Uterus (tissue), 4 donors: Measurements from ENCODE around the gene PAPSS2. TPM values are rescaled to one million over a fixed set of nuclear protein-coding genes. Genes with fewer than 3 reads are reported as not detected.
"Not testable (repeated sequence)": the region's sequence is repeated elsewhere in the genome, so short reads cannot be mapped to it uniquely, and the experiment has no call there.

Experiments used
- DNase-seq, 2 donors: peaks; one replicate each; pipeline ENCODE4 v3.0.0-alpha.2; 2019 to 2020
- H3K27ac ChIP-seq, 2 donors: fragments of 200-600 bp; sonication (generic); 1 replicate in 1 of 2; 2 replicates in 1 of 2; pipeline ENCODE4 v1.5.1; 2016 to 2018
- H3K27me3 ChIP-seq, 2 donors: fragments of 200-600 bp; sonication (generic); one replicate each; pipeline ENCODE4 v1.5.1; 2018 to 2019; ENCODE audit warnings: control low read depth in 1 of 2
- H3K36me3 ChIP-seq, 2 donors: fragments of 200-600 bp; sonication (generic); one replicate each; pipeline ENCODE4 v1.5.1; 2019; ENCODE audit warnings: control low read depth in 1 of 2
- H3K4me1 ChIP-seq, 2 donors: fragments of 200-600 bp; sonication (generic); one replicate each; pipeline ENCODE4 v1.5.1; 2018 to 2019; ENCODE audit warnings: control low read depth in 1 of 2
- H3K4me3 ChIP-seq, 2 donors: fragments of 200-600 bp; sonication (generic); 1 replicate in 1 of 2; 2 replicates in 1 of 2; pipeline ENCODE4 v1.5.1; 2018 to 2019; ENCODE audit warnings: mild to moderate bottlenecking in 1 of 2
- H3K9me3 ChIP-seq, 2 donors: fragments of 200-600 bp; sonication (generic); one replicate each; pipeline ENCODE4 v1.5.1; 2019; ENCODE audit warnings: control low read depth in 1 of 2
- CTCF ChIP-seq, 4 experiments: fragments of 200-600 bp in 2 of 4; fragments of 450-650 bp in 2 of 4; sonication (generic) in 2 of 4; IDR thresholded peaks; one replicate each; pipeline ENCODE4 v1.5.1; 2016 to 2019; ENCODE audit warnings: antibody characterized with exemption in 4 of 4, mild to moderate bottlenecking in 2 of 4, moderate library complexity in 1 of 4
- POLR2A ChIP-seq, 2 donors: fragments of 450-650 bp; IDR thresholded peaks; one replicate each; pipeline ENCODE4 v1.6.1; 2016; ENCODE audit warnings: antibody characterized with exemption in 2 of 2, mild to moderate bottlenecking in 1 of 2, moderate library complexity in 1 of 2
- intact Hi-C: fragments of 100-400 bp; cut with DNase I; formaldehyde crosslinking; loops from one replicate; pipeline ENCODE4 v1.15.1; 2023; ENCODE audit warnings: low total_unique reads
- total RNA-seq, 4 donors: library from RNA; depleted of rRNA in 3 of 4; stranded (reverse); fragments of >200 nt in 3 of 4; gene quantifications; one replicate each; pipeline versions ENCODE4 v1.1.0 to v1.2.4, GENCODE V29; 2014 to 2023
- donor health status: DM: yes; HTN: yes; CAD: no.

PAPSS2 gene
- total RNA-seq, 4 donors from 2014 or later: 16.2 to 30.2 (median 22.9) TPM

GRCh38 chr10:87734987-87735827 is 75.5 kb downstream of the PAPSS2 start:
- H3K27me3 ChIP-seq: no peaks in the 10 kb centered on the region
- no peak overlapping the region for H3K27ac ChIP-seq
- no peaks in the 10 kb centered on the region for H3K4me1 ChIP-seq
- DNase-seq: peak; percentile 19 to 34
- no peak overlapping the region for H3K4me3 ChIP-seq
- intact Hi-C loops: no loop called here
- TF ChIP-seq POLR2A (IDR thresholded peaks at IDR 0.05): no peak
- peak; percentile 67 to 80 (median 68) for TF ChIP-seq CTCF (IDR thresholded peaks at IDR 0.05)
- no peaks in the 10 kb centered on the region for H3K36me3 ChIP-seq
- H3K9me3 ChIP-seq: no peaks in the 10 kb centered on the region

GRCh38 chr10:87738253-87738652 is 78.6 kb downstream of the PAPSS2 start:
- H3K27ac ChIP-seq, H3K36me3 ChIP-seq, H3K4me3 ChIP-seq, H3K9me3 ChIP-seq, H3K27me3 ChIP-seq, DNase-seq, intact Hi-C loops, H3K4me1 ChIP-seq: not testable (repeated sequence)

- Histone ChIP-seq H3K4me1 (no peaks in the 10 kb centered on the region), H3K27me3 (no peaks in the 10 kb centered on the region), H3K36me3 (no peaks in the 10 kb centered on the region), H3K27ac (no peak overlapping the region), H3K9me3 (no peaks in the 10 kb centered on the region), H3K4me3 (no peak overlapping the region)
- DNase-seq: no peak
- TF ChIP-seq CTCF (IDR thresholded peaks at IDR 0.05): no peak
- intact Hi-C loops: no loop called here
Observed at GRCh38 chr10:87739703-87740102, 80.0 kb downstream of the PAPSS2 start.

- Histone ChIP-seq H3K27me3 (no peaks in the 10 kb centered on the region), H3K36me3 (no peaks in the 10 kb centered on the region), H3K4me1 (no peaks in the 10 kb centered on the region), H3K9me3 (no peaks in the 10 kb centered on the region), H3K27ac (no peak overlapping the region), H3K4me3 (no peak overlapping the region)
- intact Hi-C loops: no loop called here
- DNase-seq: no peak
- TF ChIP-seq CTCF (IDR thresholded peaks at IDR 0.05): no peak
- TF ChIP-seq POLR2A (IDR thresholded peaks at IDR 0.05): no peak
Observed at GRCh38 chr10:87740254-87740655, 80.6 kb downstream of the PAPSS2 start.

- intact Hi-C loops, H3K27ac ChIP-seq, H3K27me3 ChIP-seq, DNase-seq, H3K4me3 ChIP-seq, H3K4me1 ChIP-seq, H3K9me3 ChIP-seq, H3K36me3 ChIP-seq: not testable (repeated sequence)
Observed at GRCh38 chr10:87742992-87743610, 83.4 kb downstream of the PAPSS2 start.

- Histone ChIP-seq H3K4me3 (no peak overlapping the region), H3K4me1 (no peaks in the 10 kb centered on the region), H3K9me3 (no peaks in the 10 kb centered on the region), H3K27me3 (no peaks in the 10 kb centered on the region), H3K27ac (no peak overlapping the region), H3K36me3 (no peaks in the 10 kb centered on the region)
- no peak for TF ChIP-seq CTCF (IDR thresholded peaks at IDR 0.05)
- no peak for TF ChIP-seq POLR2A (IDR thresholded peaks at IDR 0.05)
- no peak for DNase-seq
- intact Hi-C loops: no loop called here
Observed at GRCh38 chr10:87744606-87745005, 84.9 kb downstream of the PAPSS2 start.
